NCI-H526 treated with DMSO at 0.1 percent for 48 hours (cell line): ENCODE measurements around the gene CLDND2.

ENCODE experiments used
- DNase-seq: peaks from one replicate; lab custom pipeline; 2025; lab: John Stamatoyannopoulos, UW

The CLDND2 gene

DNA sequence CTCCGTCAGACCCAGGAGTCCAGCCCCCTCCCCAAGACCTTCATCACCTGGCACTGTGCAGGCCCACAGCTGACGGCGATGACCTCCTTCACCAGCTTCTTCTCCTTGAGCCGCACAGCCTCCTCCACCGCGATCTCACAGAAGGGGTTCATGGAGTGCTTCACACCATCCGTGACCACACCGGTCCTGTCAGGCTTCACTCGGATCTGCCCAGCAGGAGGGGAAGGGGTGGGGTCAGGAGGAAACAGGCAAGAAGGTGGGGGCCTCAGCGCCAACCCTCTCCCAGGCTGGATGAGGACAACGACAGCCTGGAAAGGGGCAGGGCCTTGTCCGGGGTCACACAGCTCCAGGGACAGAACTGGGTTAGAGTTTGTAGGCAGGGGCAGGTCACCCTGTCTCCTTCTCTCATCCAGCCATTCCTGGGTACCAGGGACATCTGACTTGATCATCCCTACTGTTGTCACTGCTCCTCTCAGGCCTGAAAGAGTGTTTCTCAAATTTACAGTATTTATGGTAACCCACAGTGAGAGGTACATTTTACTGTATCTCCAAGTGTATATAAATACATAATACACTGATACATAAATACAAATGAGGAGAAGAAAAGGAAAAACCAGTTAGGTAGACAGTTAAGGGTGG, 14.6 kb downstream of the CLDND2 start:
- no peak for DNase-seq

GRCh38 chr19:51352783-51353360, 15.9 kb downstream of the CLDND2 start:
- no peak for DNase-seq

- no peak for DNase-seq
These were observed 17.4 kb downstream of the CLDND2 start for GRCh38 chr19:51351266-51351990.

DNA sequence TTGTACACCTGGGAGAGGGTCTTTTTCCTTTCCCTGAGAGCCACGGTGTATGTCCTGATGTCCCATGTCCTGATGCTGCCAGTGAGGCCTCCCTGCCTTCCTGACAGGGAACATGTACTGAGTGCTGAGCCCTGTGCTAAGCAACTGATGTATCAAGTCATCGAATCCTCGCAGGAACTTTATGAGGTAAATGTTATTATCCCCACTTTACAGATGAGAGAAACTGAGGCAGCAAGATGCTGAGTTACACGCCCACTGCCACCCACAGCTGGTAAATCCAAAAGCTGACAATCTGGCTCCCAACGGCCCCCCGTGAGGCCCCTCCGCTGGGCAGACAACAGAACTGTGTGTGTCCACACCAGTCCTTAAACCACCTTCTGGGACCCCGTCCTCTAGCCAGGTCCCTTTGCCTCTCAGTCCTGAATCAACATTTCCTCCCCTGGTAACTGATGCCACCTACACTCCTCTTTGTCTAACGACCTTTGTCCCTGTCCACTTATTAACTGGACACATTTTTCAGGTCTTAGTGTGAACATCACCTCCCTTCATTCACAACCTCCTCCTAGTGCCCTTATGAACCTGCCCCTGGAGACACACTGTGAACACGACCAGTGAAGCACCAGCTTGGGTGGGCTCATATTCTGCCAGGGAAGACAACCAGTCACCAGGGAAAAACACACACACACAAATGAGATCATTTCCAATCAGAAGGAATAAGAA, 21.4 kb downstream of the CLDND2 start:
- no peak for DNase-seq

GRCh38 chr19:51346742-51347141, 22.1 kb downstream of the CLDND2 start:
- DNase-seq: no peak

DNA sequence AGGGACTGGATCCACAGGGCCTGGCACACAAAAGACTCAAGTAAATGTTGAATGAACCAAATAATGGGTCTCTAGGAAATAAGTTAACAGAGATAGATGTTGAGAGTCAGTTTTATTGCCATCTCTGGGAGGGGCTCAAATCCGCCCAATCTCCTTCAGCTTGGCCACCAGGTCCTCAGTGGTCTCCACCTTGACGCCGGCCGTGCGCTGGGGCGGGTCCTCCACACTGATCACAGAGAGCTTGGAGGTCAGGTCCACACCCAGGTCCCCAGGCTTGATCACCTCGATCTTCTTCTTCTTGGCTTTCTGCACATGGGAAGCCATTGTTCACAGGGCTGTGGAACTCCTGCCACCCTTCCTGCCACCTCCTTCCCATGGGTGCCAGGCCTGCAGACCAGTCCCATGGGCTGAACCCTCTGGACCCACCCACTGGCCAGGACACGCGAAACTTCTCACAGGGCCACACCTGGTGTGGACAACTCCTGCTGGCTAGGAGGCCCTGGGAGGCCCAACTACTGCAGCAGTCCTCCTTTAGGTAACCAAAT, 23.7 kb downstream of the CLDND2 start:
- DNase-seq: no peak

GRCh38 chr19:51342631-51343569, 25.9 kb downstream of the CLDND2 start:
- no peak for DNase-seq

DNA sequence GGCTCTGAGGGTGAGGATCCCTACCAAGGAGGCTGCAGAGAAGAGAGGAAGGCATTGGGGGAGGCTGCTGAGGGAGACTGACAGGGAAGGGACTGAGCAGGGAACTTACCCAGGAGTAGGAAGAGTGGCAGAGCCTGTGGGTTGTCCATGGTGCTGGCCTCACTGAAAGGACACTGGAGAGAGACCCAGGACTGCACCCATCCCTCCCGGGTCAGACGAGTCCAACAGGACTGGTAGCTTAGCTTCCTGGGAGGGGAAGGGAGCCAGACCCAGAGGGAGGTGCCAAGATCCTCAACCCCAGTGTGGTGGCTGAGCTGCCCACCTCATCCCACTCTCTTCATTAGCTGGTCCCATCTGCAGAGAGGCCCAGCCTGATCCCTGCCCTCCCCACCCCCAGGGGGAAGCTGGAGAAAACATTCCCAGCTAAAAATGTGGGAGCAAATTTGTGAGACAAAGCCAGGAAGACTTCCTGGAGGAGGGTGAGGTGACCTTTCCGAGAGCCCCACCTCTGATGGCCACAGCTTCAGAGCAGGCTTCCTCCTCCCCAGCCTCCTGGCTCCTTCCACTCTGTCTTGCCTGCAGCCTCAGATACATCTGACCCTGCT, 26.7 kb downstream of the CLDND2 start, which contains the start of gene VSIG10L:
TSS of gene VSIG10L (minus strand) at position 164 of the 605 bp plus-strand sequence. CDS start at position 149, 15 bp downstream.
- no peak for DNase-seq

DNA sequence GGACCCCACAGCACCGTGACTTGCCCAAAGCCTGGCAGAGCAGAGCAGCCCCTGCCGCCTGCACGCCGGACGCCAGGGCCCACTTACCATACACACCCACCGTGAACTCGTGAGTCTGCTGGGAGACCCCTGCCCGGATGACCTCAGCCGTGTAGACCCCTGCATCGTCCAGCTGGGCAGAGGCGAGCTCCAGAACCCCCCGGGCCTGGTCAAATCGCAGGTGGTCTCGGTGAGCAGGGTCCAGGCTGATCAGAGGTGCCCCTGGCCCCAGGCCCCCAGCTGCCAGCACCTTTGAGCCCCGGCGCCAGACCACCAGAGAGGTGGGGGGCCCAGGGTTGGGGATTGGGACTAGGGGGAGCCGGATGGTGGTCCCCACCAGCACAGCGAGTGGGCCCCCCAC, 27.7 kb downstream of the CLDND2 start:
- no peak for DNase-seq

GRCh38 chr19:51339687-51340656, 28.8 kb downstream of the CLDND2 start:
- DNase-seq: peak; percentile 89

DNA sequence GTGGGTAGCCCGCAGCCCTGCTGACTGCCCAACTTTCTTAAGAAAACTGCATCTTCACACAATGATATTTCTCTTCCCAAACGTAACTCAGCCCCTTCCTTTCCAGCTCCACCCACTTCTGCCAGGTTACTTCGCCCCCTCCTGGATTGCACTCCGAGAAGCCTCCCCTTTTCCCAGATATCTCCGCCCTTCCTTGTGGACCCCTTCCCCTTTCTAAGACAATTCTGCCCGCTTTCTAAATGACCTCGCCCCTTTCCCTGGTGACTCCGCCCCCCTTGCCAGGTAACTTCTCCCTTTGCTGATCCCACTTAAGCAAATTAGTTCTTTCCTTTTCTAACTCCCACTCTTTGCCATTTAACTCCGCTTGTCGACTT, 29.5 kb downstream of the CLDND2 start:
- no peak for DNase-seq

GRCh38 chr19:51338563-51339312, 30.1 kb downstream of the CLDND2 start:
- DNase-seq: peak; percentile 76

- no peak for DNase-seq
These were observed 30.8 kb downstream of the CLDND2 start for GRCh38 chr19:51337861-51338562.

DNA sequence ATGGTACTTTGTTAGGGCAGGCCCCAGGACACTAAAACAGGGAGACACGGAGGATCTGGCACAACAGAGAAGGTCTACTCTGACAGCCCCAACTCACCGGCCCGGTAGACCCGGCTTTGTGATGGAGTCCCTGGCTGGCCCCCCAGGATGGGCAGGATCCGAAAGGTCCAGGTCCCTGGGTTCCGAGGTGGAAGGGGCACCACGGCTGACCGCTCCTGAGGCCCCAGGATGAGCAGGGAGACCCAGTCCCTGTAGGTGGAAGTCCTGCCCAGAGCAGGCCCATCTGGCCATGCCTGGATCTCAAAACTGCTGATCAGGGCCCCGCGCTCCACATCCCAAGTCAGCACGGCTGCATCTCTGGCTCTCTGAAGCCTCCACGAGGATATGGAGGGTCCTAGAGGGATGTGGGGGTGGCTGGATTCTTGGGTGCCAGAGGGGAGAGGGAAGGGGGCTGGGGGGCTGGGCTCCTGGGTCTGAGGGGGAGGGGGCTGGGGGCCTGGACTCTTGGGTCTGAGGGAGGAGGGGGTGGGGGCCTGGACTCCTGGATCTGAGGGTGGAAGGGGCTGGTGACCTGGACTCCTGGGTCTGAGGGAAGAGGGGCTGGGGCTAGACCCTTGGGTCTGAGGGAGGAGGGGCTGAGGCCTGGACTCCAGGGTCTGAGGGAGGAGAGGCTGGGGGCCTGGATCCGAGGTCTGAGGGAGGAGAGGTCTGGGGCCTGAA, 31.5 kb downstream of the CLDND2 start:
- no peak for DNase-seq

DNA sequence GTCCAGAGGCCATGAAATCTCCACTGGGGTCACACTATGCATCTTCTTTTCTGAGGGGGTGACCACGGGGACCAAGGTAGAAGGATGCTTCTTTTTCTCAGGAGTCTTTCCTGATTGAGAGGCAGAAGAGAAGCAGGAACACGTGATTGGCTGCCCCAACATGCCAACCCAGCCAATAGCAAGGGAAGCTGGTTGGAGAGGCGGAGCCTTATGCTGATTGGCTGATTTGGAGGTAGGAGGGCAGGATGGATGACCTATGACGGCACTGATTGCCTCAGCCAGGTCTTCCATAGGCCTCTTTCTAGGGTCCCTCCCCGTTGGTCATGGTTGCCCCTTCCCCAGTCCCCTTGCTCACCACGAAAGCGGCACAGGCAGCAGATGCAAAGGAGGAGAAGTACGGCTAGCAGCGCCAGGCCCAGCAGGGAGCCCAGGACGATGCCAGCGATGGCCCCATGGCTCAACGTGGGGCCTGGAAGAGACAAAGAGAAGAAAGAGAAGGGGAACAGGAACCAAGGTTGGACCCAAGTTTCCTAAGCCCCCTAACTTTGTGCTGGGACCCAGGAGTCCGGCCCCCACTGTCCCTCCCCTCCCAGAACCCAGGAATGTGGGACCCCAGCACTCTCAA, 34.9 kb downstream of the CLDND2 start:
- no peak for DNase-seq

- DNase-seq: no peak
These were observed 37.1 kb downstream of the CLDND2 start for GRCh38 chr19:51331716-51332115.

GRCh38 chr19:51331193-51331592, 37.6 kb downstream of the CLDND2 start:
- no peak for DNase-seq
